Esophagus muscularis mucosa (tissue), 4 donors: ENCODE data around the gene PUM2. TPM values are rescaled to one million over a fixed set of nuclear protein-coding genes. Genes with fewer than 3 reads are reported as not detected.

ENCODE experiments used
- DNase-seq: peaks from one replicate; pipeline ENCODE4 v3.0.0-alpha.2; 2017; ENCODE audit errors: extremely low spot score
- H3K27ac ChIP-seq, 4 donors: fragments of 200-600 bp; sonication (generic); replicated peaks in 1 of 4; 1 replicate in 3 of 4; 2 replicates in 1 of 4; pipeline ENCODE4 v1.5.1; 2016 to 2019; ENCODE audit warnings: mild to moderate bottlenecking in 1 of 4
- H3K27me3 ChIP-seq, 4 donors: fragments of 200-600 bp; sonication (generic); one replicate each; pipeline versions ENCODE4 v1.5.1 to v1.6.0; 2016 to 2019
- H3K36me3 ChIP-seq, 4 donors: fragments of 200-600 bp; sonication (generic); one replicate each; pipeline ENCODE4 v1.5.1; 2016 to 2019
- H3K4me1 ChIP-seq, 4 donors: fragments of 200-600 bp; sonication (generic); one replicate each; pipeline ENCODE4 v1.5.1; 2016 to 2019
- H3K4me3 ChIP-seq, 4 donors: fragments of 200-600 bp; sonication (generic); 1 replicate in 2 of 4; 2 replicates in 2 of 4; pipeline ENCODE4 v1.5.1; 2016 to 2019; ENCODE audit warnings: mild to moderate bottlenecking in 4 of 4, moderate library complexity in 1 of 4
- H3K9me3 ChIP-seq, 4 donors: fragments of 200-600 bp; sonication (generic); 1 replicate in 3 of 4; 2 replicates in 1 of 4; pipeline ENCODE4 v1.5.1; 2016 to 2019
- CTCF ChIP-seq, 3 experiments: fragments of 200-600 bp in 2 of 3; fragments of 450-650 bp in 1 of 3; sonication (generic) in 2 of 3; IDR thresholded peaks; one replicate each; pipeline ENCODE4 v1.5.1; 2017 to 2019; ENCODE audit warnings: antibody characterized with exemption in 3 of 3, mild to moderate bottlenecking in 2 of 3, moderate library complexity in 1 of 3
- EP300 ChIP-seq: sonication (generic); formaldehyde crosslinking; IDR thresholded peaks from one replicate; pipeline ENCODE4 v1.6.1; 2017; ENCODE audit warnings: antibody characterized with exemption
- POLR2A ChIP-seq: fragments of 450-650 bp; IDR thresholded peaks from one replicate; pipeline ENCODE4 v1.6.1; 2017; ENCODE audit warnings: antibody characterized with exemption, moderate library complexity, mild to moderate bottlenecking, low read depth
- POLR2AphosphoS5 ChIP-seq, 2 donors: sonication (generic); formaldehyde crosslinking; IDR thresholded peaks; one replicate each; pipeline ENCODE4 v1.6.1; 2017; ENCODE audit warnings: antibody characterized with exemption in 2 of 2
- WGBS: methylation state at CpG from one replicate; pipeline ENCODE4 v1.1.5; 2018; 5-methylcytosine and 5-hydroxymethylcytosine counted together
- intact Hi-C: fragments of 100-400 bp; cut with DNase I; formaldehyde crosslinking; loops from one replicate; pipeline ENCODE4 v1.15.1; 2023
- total RNA-seq, 4 donors: library from RNA; depleted of rRNA; stranded (reverse); fragments of >200 nt; gene quantifications; one replicate each; pipeline versions ENCODE4 v1.1.0 to v1.2.1, GENCODE V29; 2016

Gene PUM2
- total RNA-seq, 4 donors from 2014 or later, result 73.7 to 113 (median 93.1) TPM

DNA sequence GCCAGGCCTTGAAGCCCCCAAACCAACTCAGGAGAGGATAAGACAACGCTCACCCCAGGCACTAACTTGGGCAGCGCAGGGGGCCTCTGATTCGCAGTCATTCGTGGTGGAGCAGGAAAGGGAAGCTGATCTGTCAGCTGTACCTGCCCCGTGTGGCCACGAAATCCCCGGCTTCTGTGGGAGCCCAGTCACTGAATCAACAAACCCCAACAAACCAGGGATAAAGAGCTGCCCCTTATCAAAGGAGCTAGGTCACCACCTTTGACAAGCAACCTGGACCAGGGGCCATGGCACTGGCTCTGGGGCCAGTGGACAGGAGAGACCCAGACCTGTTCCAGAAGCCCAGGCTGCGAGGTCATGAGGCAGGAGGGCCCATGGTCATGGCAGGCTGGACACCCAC lies 140.2 kb downstream of the PUM2 start:
- Histone ChIP-seq H3K27ac (no peak overlapping the region), H3K4me3 (no peak overlapping the region), H3K27me3 (no peaks in the 10 kb centered on the region), H3K9me3 (no peaks in the 10 kb centered on the region), H3K36me3 (no peaks in the 10 kb centered on the region), H3K4me1 (no peaks in the 10 kb centered on the region)
- TF ChIP-seq CTCF (IDR thresholded peaks at IDR 0.05), result no peak
- TF ChIP-seq POLR2A, result no peak
- no peak for TF ChIP-seq POLR2AphosphoS5 (IDR thresholded peaks at IDR 0.05)
- no peak for TF ChIP-seq EP300
- no peak for DNase-seq
- WGBS, result 87% methylated on average over 7 of the region's 8 CpGs
- intact Hi-C loops, result no loop called here

GRCh38 chr2:20209373-20210109 lies 141.1 kb downstream of the PUM2 start:
- Histone ChIP-seq H3K4me3 (no peak overlapping the region), H3K4me1 (no peaks in the 10 kb centered on the region), H3K36me3 (no peaks in the 10 kb centered on the region), H3K27ac (no peak overlapping the region), H3K9me3 (no peaks in the 10 kb centered on the region), H3K27me3 (no peaks in the 10 kb centered on the region)
- TF ChIP-seq CTCF (IDR thresholded peaks at IDR 0.05) (no peak), POLR2A (no peak), EP300 (no peak), POLR2AphosphoS5 (IDR thresholded peaks at IDR 0.05) (no peak)
- 93% methylated on average over 11 of the region's 21 CpGs for WGBS
- DNase-seq, result no peak
- intact Hi-C loops, result no loop called here

DNA sequence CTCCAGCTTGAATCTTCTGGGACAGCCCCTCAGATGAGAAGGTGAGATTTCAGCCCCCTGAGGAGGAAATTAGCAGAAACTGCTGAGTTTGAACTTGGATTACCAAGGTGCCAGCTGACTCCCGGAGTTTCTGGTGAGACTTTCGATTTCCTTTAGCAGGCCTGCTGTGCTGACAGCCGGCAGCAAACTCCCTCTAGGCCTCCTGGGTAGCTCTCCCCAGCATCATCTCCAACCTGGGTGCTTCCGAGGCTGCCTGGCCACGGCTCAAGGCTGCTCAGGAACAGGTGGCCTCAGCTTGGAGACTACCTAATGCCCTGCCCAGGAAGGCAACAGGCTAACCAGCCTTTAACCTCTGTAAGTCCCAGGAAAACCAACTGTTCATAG lies 142.2 kb downstream of the PUM2 start:
- H3K9me3 ChIP-seq, result no peaks in the 10 kb centered on the region
- DNase-seq, result no peak
- H3K36me3 ChIP-seq, result no peaks in the 10 kb centered on the region
- H3K4me3 ChIP-seq, result no peak overlapping the region
- TF ChIP-seq POLR2AphosphoS5 (IDR thresholded peaks at IDR 0.05), result no peak
- TF ChIP-seq EP300, result no peak
- TF ChIP-seq POLR2A, result no peak
- no peak for TF ChIP-seq CTCF (IDR thresholded peaks at IDR 0.05)
- H3K4me1 ChIP-seq, result no peaks in the 10 kb centered on the region
- WGBS, result 55% methylated on average over 2 of the region's 5 CpGs
- H3K27ac ChIP-seq, result no peak overlapping the region
- intact Hi-C loops, result no loop called here
- H3K27me3 ChIP-seq, result no peaks in the 10 kb centered on the region

GRCh38 chr2:20207051-20207450 lies 143.6 kb downstream of the PUM2 start:
- WGBS, result 91% methylated on average over 4 of the region's 5 CpGs
- TF ChIP-seq EP300, result no peak
- TF ChIP-seq CTCF (IDR thresholded peaks at IDR 0.05), result no peak
- no peak for TF ChIP-seq POLR2A
- no peak for TF ChIP-seq POLR2AphosphoS5 (IDR thresholded peaks at IDR 0.05)
- no peaks in the 10 kb centered on the region for H3K4me1 ChIP-seq
- no peaks in the 10 kb centered on the region for H3K9me3 ChIP-seq
- no peaks in the 10 kb centered on the region for H3K27me3 ChIP-seq
- no peak overlapping the region for H3K27ac ChIP-seq
- no peak for DNase-seq
- H3K4me3 ChIP-seq, result no peak overlapping the region
- intact Hi-C loops, result no loop called here
- no peaks in the 10 kb centered on the region for H3K36me3 ChIP-seq
